Neutrophil (primary cell): Measurements from ENCODE around the gene MYBBP1A.
A peak's percentile ranks its signal among the peaks of the same experiment; 100 is the strongest.

Source experiments
- H3K27ac ChIP-seq: fragments of 200-600 bp; sonication (generic); 2 replicates; pipeline ENCODE4 v1.5.1; 2016; ENCODE audit warnings: mild to moderate bottlenecking, moderate library complexity
- H3K27me3 ChIP-seq: fragments of 200-600 bp; sonication (generic); 2 replicates; pipeline ENCODE4 v1.6.0; 2016; ENCODE audit warnings: mild to moderate bottlenecking
- H3K36me3 ChIP-seq: fragments of 200-600 bp; sonication (generic); 2 replicates; pipeline ENCODE4 v1.5.1; 2017
- H3K4me1 ChIP-seq, 2 experiments: fragments of 200-600 bp in 1 of 2; sonication (generic) in 1 of 2; 1 replicate in 1 of 2; 2 replicates in 1 of 2; pipeline versions ENCODE4 v1.5.1 to v1.6.1; 2013 to 2016; ENCODE audit warnings: low read depth in 1 of 2, low read length in 1 of 2, mild to moderate bottlenecking in 1 of 2, moderate library complexity in 1 of 2; ENCODE audit not compliant: control insufficient read depth in 1 of 2, insufficient read depth in 1 of 2
- H3K4me3 ChIP-seq, 2 experiments: fragments of 200-600 bp in 1 of 2; sonication (generic) in 1 of 2; 1 replicate in 1 of 2; 2 replicates in 1 of 2; pipeline ENCODE4 v1.5.1; 2013 to 2016; ENCODE audit warnings: low read depth in 1 of 2, low read length in 1 of 2, mild to moderate bottlenecking in 1 of 2, moderate library complexity in 1 of 2
- H3K9me3 ChIP-seq: fragments of 200-600 bp; sonication (generic); 2 replicates; pipeline ENCODE4 v1.5.1; 2016
- CTCF ChIP-seq: fragments of 200-600 bp; sonication (generic); IDR thresholded peaks from 2 replicates; pipeline ENCODE4 v1.5.1; 2016; ENCODE audit warnings: antibody characterized with exemption

Gene MYBBP1A

GRCh38 chr17:4530799-4531730, 24.1 kb downstream of the MYBBP1A start:
- peaks cover 18 to 20% of the 10 kb centered on the region in 2 experiments for H3K4me1 ChIP-seq
- H3K9me3 ChIP-seq = no peaks in the 10 kb centered on the region
- no peak for TF ChIP-seq CTCF
- no peak overlapping the region for H3K4me3 ChIP-seq
- H3K27ac ChIP-seq = peak overlapping the region; percentile 34
- peaks cover 22% of the 10 kb centered on the region for H3K36me3 ChIP-seq
- H3K27me3 ChIP-seq = no peaks in the 10 kb centered on the region

- no peak overlapping the region for H3K4me3 ChIP-seq
- H3K27ac ChIP-seq = no peak overlapping the region
- TF ChIP-seq CTCF = no peak
- no peaks in the 10 kb centered on the region for H3K27me3 ChIP-seq
- peaks cover 18 to 20% of the 10 kb centered on the region in 2 experiments for H3K4me1 ChIP-seq
- no peaks in the 10 kb centered on the region for H3K9me3 ChIP-seq
- H3K36me3 ChIP-seq = peaks cover 20% of the 10 kb centered on the region
Observed at GRCh38 chr17:4529533-4530152, 25.5 kb downstream of the MYBBP1A start.

GRCh38 chr17:4527566-4528125, 27.5 kb downstream of the MYBBP1A start:
- TF ChIP-seq CTCF = no peak
- H3K36me3 ChIP-seq = peaks cover 10% of the 10 kb centered on the region

GRCh38 chr17:4527134-4527533, 28.1 kb downstream of the MYBBP1A start:
- H3K4me3 ChIP-seq = no peak overlapping the region
- no peak for TF ChIP-seq CTCF
- no peaks in the 10 kb centered on the region for H3K27me3 ChIP-seq

More at GRCh38 chr17:4527566-4528125, 27.5 kb downstream of the MYBBP1A start:
- Histone ChIP-seq H3K9me3 (no peaks in the 10 kb centered on the region), H3K27me3 (no peaks in the 10 kb centered on the region), H3K27ac (no peak overlapping the region), H3K4me1 (peaks cover 16 to 17% of the 10 kb centered on the region in 2 experiments), H3K4me3 (no peak overlapping the region)

GRCh38 chr17:4525691-4526397, 29.3 kb downstream of the MYBBP1A start:
- no peak for TF ChIP-seq CTCF
- Histone ChIP-seq H3K9me3 (no peaks in the 10 kb centered on the region), H3K27ac (no peak overlapping the region), H3K4me1 (no peaks in the 10 kb centered on the region), H3K27me3 (no peaks in the 10 kb centered on the region), H3K36me3 (peaks cover 15% of the 10 kb centered on the region), H3K4me3 (no peak overlapping the region)

More at GRCh38 chr17:4527134-4527533, 28.1 kb downstream of the MYBBP1A start:
- no peaks in the 10 kb centered on the region for H3K9me3 ChIP-seq
- H3K27ac ChIP-seq = no peak overlapping the region
- peaks cover 14% of the 10 kb centered on the region for H3K36me3 ChIP-seq
- peaks cover 11% of the 10 kb centered on the region in 2 experiments for H3K4me1 ChIP-seq
